Kidney (tissue), 14 donors: ENCODE data around the gene CLDN22. TPM values are rescaled to one million over a fixed set of nuclear protein-coding genes. Genes with fewer than 3 reads are reported as not detected.

Source experiments
- DNase-seq, 5 donors: peaks; one replicate each; pipeline ENCODE4 v3.0.0-alpha.2; 2013 to 2020
- FAIRE-seq: peaks from 2 replicates; lab custom pipeline; 2012; peaks lifted over from hg19 to GRCh38; lab: Jason Lieb, UNC
- H3K27ac ChIP-seq, 2 donors: one replicate each; pipeline ENCODE4 v1.7.0; 2013; ENCODE audit warnings: low read depth in 2 of 2, low read length in 2 of 2, inconsistent platforms in 1 of 2
- H3K27me3 ChIP-seq: one replicate; pipeline ENCODE4 v1.7.1; 2013; ENCODE audit warnings: low read length, inconsistent platforms; ENCODE audit not compliant: control insufficient read depth, insufficient read depth
- H3K36me3 ChIP-seq, 3 donors: one replicate each; pipeline versions ENCODE4 v1.7.0 to v1.7.1; 2013; ENCODE audit warnings: low read length in 3 of 3, control low read depth in 1 of 3, inconsistent platforms in 1 of 3; ENCODE audit not compliant: insufficient read depth in 3 of 3, control insufficient read depth in 2 of 3
- H3K4me1 ChIP-seq, 3 donors: one replicate each; pipeline versions ENCODE4 v1.7.0 to v1.7.1; 2013; ENCODE audit warnings: low read length in 3 of 3, inconsistent platforms in 1 of 3, low read depth in 1 of 3; ENCODE audit not compliant: control insufficient read depth in 2 of 3, insufficient read depth in 2 of 3
- H3K4me3 ChIP-seq, 3 donors: one replicate each; pipeline versions ENCODE4 v1.7.0 to v1.8.1; 2013; ENCODE audit warnings: low read length in 3 of 3, control low read depth in 1 of 3, inconsistent platforms in 1 of 3
- H3K9ac ChIP-seq, 3 donors: one replicate each; pipeline versions ENCODE4 v1.7.0 to v1.7.1; 2013; ENCODE audit warnings: low read length in 3 of 3, control low read depth in 1 of 3, inconsistent platforms in 1 of 3
- H3K9me3 ChIP-seq, 3 donors: one replicate each; pipeline versions ENCODE4 v1.7.0 to v1.7.1; 2013; ENCODE audit warnings: low read length in 3 of 3, control low read depth in 1 of 3, inconsistent platforms in 1 of 3; ENCODE audit not compliant: control insufficient read depth in 2 of 3, insufficient read depth in 1 of 3
- intact Hi-C: fragments of 100-400 bp; cut with DNase I; formaldehyde crosslinking; loops from one replicate; pipeline ENCODE4 v1.11.1; 2022
- polyA plus RNA-seq: library from polyadenylated mRNA; stranded (reverse); fragments of 350-450 nt; fragmentation: Illumina TruSeq; extraction: RNeasy Lipid Tissue Mini Kit (QIAGEN cat#74804); gene quantifications from one replicate; pipeline ENCODE4 v1.2.3, GENCODE V29; 2014; ENCODE audit warnings: low read depth, low replicate concordance; ENCODE audit not compliant: insufficient read depth
- total RNA-seq: library from RNA; stranded (reverse); fragmentation: NEBNext Ultra II Directional; extraction: Animal tissue kit (Norgen Biotek cat#: 25700); gene quantifications from one replicate; pipeline ENCODE4 v1.2.1, GENCODE V29; 2021
- TF ChIP-seq, protein P1 (sequence below): IDR thresholded peaks from 3 replicates; pipeline ENCODE4 v1.5.1; 2012; ENCODE audit warnings: mild to moderate bottlenecking, moderate library complexity, borderline replicate concordance; ENCODE audit not compliant: insufficient read depth; ENCODE audit errors: extremely low read depth
- donor health status: control.
- donor health status: control.
- donor health status: control.
- donor health status: control.
- donor health status: control.
- donor health status: DM: yes; HTN: yes; CAD: no.
- donor health status: Normal renal cell carcinoma (clear cell type).

Gene CLDN22
- total and polyA plus RNA-seq, 2 donors from 2014 or later: 0.39 TPM; not detected in 1

DNA sequence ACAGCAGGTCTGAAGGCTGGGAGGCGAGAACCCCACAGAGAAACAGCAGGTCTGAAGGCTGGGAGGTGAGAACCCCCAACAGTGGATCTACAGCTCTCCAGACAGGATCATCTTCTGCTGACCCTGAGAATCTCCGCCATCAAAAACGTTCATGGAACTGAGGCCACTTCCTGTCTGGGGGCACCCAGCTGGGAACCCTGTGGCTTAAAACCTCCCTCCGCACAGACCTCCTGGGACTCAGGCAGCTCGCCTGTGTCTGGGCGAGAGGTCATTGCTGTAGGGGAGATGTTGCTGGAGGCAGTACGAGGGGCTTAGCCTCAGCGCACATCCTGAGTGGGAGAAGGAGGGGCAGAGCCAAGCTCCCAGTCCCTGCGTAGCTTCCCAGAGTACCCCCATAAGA, 17.3 kb upstream of the CLDN22 start:
- no peak for FAIRE-seq
- H3K9me3 ChIP-seq: no peaks in the 10 kb centered on the region
- H3K27me3 ChIP-seq: no peaks in the 10 kb centered on the region
- peak in 1 of 5 donors; percentile 43 for DNase-seq
- H3K9ac ChIP-seq: no peak overlapping the region
- peaks cover 0 to 6% (median 5%) of the 10 kb centered on the region in 3 donors for H3K4me1 ChIP-seq
- TF ChIP-seq, protein P1, sequence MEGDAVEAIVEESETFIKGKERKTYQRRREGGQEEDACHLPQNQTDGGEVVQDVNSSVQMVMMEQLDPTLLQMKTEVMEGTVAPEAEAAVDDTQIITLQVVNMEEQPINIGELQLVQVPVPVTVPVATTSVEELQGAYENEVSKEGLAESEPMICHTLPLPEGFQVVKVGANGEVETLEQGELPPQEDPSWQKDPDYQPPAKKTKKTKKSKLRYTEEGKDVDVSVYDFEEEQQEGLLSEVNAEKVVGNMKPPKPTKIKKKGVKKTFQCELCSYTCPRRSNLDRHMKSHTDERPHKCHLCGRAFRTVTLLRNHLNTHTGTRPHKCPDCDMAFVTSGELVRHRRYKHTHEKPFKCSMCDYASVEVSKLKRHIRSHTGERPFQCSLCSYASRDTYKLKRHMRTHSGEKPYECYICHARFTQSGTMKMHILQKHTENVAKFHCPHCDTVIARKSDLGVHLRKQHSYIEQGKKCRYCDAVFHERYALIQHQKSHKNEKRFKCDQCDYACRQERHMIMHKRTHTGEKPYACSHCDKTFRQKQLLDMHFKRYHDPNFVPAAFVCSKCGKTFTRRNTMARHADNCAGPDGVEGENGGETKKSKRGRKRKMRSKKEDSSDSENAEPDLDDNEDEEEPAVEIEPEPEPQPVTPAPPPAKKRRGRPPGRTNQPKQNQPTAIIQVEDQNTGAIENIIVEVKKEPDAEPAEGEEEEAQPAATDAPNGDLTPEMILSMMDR: no peak
- intact Hi-C loops: no loop called here
- no peaks in the 10 kb centered on the region for H3K36me3 ChIP-seq
- no peak overlapping the region for H3K4me3 ChIP-seq
- H3K27ac ChIP-seq: no peak overlapping the region

DNA sequence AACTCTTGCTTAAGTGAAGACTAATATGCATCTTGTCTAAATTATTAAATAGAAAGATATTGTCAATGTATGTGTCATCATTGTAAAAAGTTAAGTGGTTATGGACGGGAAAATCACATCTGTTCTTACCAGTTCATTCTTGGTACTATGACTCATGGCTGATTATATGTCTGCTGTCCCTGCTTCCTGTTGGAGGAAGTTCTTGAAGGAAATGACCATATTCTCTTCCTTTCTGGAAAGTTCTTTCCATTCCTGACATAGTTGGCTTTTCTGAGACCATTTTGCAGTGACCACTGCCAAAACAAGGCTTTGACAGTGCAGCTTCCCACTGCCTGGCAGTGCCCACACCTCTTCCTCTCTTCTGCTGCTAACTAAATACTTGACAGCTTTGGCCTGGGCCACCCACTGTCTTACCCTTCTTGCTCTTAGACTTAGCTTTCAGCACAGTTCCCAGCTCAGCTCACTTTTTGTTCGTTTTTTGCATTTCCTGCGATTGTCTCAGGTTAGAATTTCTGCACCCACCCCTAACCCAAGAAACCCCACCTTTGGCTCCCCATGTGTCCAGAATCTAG, 15.4 kb upstream of the CLDN22 start:
- TF ChIP-seq, protein P1: no peak
- Histone ChIP-seq H3K27ac (no peak overlapping the region), H3K36me3 (no peaks in the 10 kb centered on the region), H3K9ac (no peak overlapping the region), H3K4me3 (no peak overlapping the region), H3K4me1 (peaks cover 0 to 15% (median 13%) of the 10 kb centered on the region in 3 donors), H3K9me3 (no peaks in the 10 kb centered on the region), H3K27me3 (no peaks in the 10 kb centered on the region)
- peak; percentile 84 for FAIRE-seq
- DNase-seq: peak in 1 of 5 donors; percentile 5
- intact Hi-C loops: no loop called here

DNA sequence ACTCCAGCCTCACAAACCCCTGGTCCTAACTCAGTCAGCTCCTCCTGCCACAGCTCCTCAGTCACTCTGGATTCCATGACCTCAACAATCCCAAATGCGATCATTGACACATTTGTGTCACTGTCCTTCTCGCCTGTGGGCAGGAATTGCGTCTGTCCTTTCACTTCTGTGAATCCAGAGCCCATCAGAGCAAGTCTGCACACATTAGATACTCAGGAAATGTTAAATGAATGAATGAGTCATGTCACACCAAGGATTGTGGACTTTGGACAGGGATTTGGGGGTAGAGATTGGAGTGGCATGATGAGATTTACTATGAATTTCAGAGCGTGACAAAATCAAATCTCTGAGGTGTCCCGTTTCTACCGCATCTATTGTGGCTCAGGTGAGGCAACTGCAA, 13.9 kb upstream of the CLDN22 start:
- FAIRE-seq: no peak

More for the DNA sequence above, 13.9 kb upstream of the CLDN22 start:
- TF ChIP-seq, protein P1: no peak
- Histone ChIP-seq H3K4me1 (peaks cover 0 to 19% (median 13%) of the 10 kb centered on the region in 3 donors), H3K9ac (no peak overlapping the region), H3K27ac (peak overlapping the region in 1 of 2 donors; percentile 65), H3K36me3 (no peaks in the 10 kb centered on the region), H3K4me3 (no peak overlapping the region), H3K9me3 (peaks cover 0 to 5% (median 0%) of the 10 kb centered on the region in 3 donors), H3K27me3 (no peaks in the 10 kb centered on the region)
- intact Hi-C loops: no loop called here
- DNase-seq: no peak
